ENCODE measurements around the gene GLIS1. TPM values are rescaled to one million over a fixed set of nuclear protein-coding genes. Genes with fewer than 3 reads are reported as not detected.

Gene GLIS1
- total and polyA plus RNA-seq, 2 experiments from 2014 or later = 0.26 to 0.31 TPM

- Mint-ChIP-seq H3K4me1 (peaks cover 18% of the 10 kb centered on the region), H3K27me3 (ENCODE audit: insufficient read depth, low read depth, poor library complexity) (peaks cover 20% of the 10 kb centered on the region), H3K4me3 (no peak overlapping the region), H3K9me3 (no peaks in the 10 kb centered on the region), H3K36me3 (ENCODE audit: low read depth) (no peaks in the 10 kb centered on the region), H3K27ac (no peak overlapping the region)
- Histone ChIP-seq H3K36me3 (ENCODE audit: insufficient read depth) (no peaks in the 10 kb centered on the region), H4K20me1 (replicated peaks; ENCODE audit: insufficient read depth) (no peaks in the 10 kb centered on the region), H3K27me3 (ENCODE audit: insufficient read depth) (no peaks in the 10 kb centered on the region), H3K27ac (ENCODE audit: low read depth) (no peak overlapping the region), H3F3A (replicated peaks; ENCODE audit: low read depth) (no peaks in the 10 kb centered on the region), H3K9me2 (ENCODE audit: insufficient read depth) (no peaks in the 10 kb centered on the region), H3K4me3 (no peak overlapping the region), H2AFZ (peak overlapping the region; percentile 32; the same call in 1 of the 2 replicates), H3K79me2 (replicated peaks; ENCODE audit: insufficient read depth) (no peaks in the 10 kb centered on the region), H3K4me2 (no peak overlapping the region), H3K4me1 (ENCODE audit: insufficient read depth) (no peaks in the 10 kb centered on the region)
- TF ChIP-seq ZNF114 (CRISPR knock-in tag; IDR thresholded peaks at IDR 0.05) = no peak
- peak; percentile 27 for TF ChIP-seq REST (IDR thresholded peaks at IDR 0.05; ENCODE audit: unreplicated experiment)
- TF ChIP-seq CREB1 (CRISPR knock-in tag; IDR thresholded peaks at IDR 0.05; ENCODE audit: low read depth) = no peak
- TF ChIP-seq ZNF331 (CRISPR knock-in tag; IDR thresholded peaks at IDR 0.05; ENCODE audit: low read depth) = no peak
- peak; percentile 74 for ATAC-seq
- peak; percentile 60 for DNase-seq (ENCODE audit: low spot score)
Measured at GRCh38 chr1:53525595-53525994, 213.4 kb downstream of the GLIS1 start.

GRCh38 chr1:53524428-53525375 is 214.3 kb downstream of the GLIS1 start:
- H2AFZ ChIP-seq = no peak overlapping the region
- H3K79me2 ChIP-seq (replicated peaks; ENCODE audit: insufficient read depth) = no peaks in the 10 kb centered on the region

More at GRCh38 chr1:53524428-53525375, 214.3 kb downstream of the GLIS1 start:
- H3K9me2 ChIP-seq (ENCODE audit: insufficient read depth) = no peaks in the 10 kb centered on the region
- H3K4me2 ChIP-seq = no peak overlapping the region
- no peak overlapping the region for H3K27ac Mint-ChIP-seq
- no peak overlapping the region; the same call in 2 of the 3 replicates for H3K4me3 Mint-ChIP-seq
- H3K4me1 Mint-ChIP-seq = peaks cover 18% of the 10 kb centered on the region
- no peaks in the 10 kb centered on the region for H4K20me1 ChIP-seq (replicated peaks; ENCODE audit: insufficient read depth)
- ATAC-seq = no peak
- H3K27me3 Mint-ChIP-seq (ENCODE audit: insufficient read depth, low read depth, poor library complexity) = peaks cover 20% of the 10 kb centered on the region
- H3K4me1 ChIP-seq (ENCODE audit: insufficient read depth) = no peaks in the 10 kb centered on the region
- no peak for DNase-seq (ENCODE audit: low spot score)
- no peak overlapping the region for H3K27ac ChIP-seq (ENCODE audit: low read depth)
- no peaks in the 10 kb centered on the region for H3K27me3 ChIP-seq (ENCODE audit: insufficient read depth)
- no peaks in the 10 kb centered on the region for H3K36me3 ChIP-seq (ENCODE audit: insufficient read depth)
- no peak overlapping the region for H3K4me3 ChIP-seq
- no peaks in the 10 kb centered on the region for H3F3A ChIP-seq (replicated peaks; ENCODE audit: low read depth)
- H3K9me3 Mint-ChIP-seq = no peaks in the 10 kb centered on the region
- TF ChIP-seq CTCF (conservative IDR thresholded peaks at IDR 0.05; ENCODE audit: low read depth in 2 of 2) (no peak), ETS1 (IDR thresholded peaks at IDR 0.05) (no peak), STAT1 (IDR thresholded peaks at IDR 0.05; ENCODE audit: unreplicated experiment) (no peak)
- H3K36me3 Mint-ChIP-seq (ENCODE audit: low read depth) = no peaks in the 10 kb centered on the region

Data from GM23338 (cell line).